IMR-90 (cell line): ENCODE results near the gene PIAS1. TPM values are rescaled to one million over a fixed set of nuclear protein-coding genes. Genes with fewer than 3 reads are reported as not detected.

Experiments
- ATAC-seq: fragments of 200-7000 bp; cut with Tn5 transposase; 2 replicates; pipeline ENCODE4 v1.9.1; 2020; ENCODE audit warnings: low read depth, mild to moderate bottlenecking, moderate library complexity
- BruUV-seq: library from RNA; stranded (reverse); fragments of 400-500 nt; replicated peaks from 2 replicates; lab custom pipeline; 2021; lab: Mats Ljungman, UMichigan
- CTCF ChIA-PET: fragments of 300-600 bp; formaldehyde crosslinking; extraction: SDS; loops from one replicate; lab custom pipeline; 2021; ENCODE audit warnings: antibody characterized with exemption; lab: Yijun Ruan, JAX
- POLR2A ChIA-PET: fragments of 300-600 bp; sonication (Branson Sonifier 250); formaldehyde crosslinking; loops from one replicate; lab custom pipeline; 2022; ENCODE audit warnings: antibody characterized with exemption; ENCODE audit not compliant: unreplicated experiment; lab: Charles Lee
- DNase-seq: peaks from one replicate; pipeline ENCODE4 v3.0.0; 2013
- H2AFZ ChIP-seq: replicated peaks from 2 replicates; pipeline ENCODE3; 2013; ENCODE audit warnings: low read length, mild to moderate bottlenecking; ENCODE audit not compliant: poor library complexity
- H2AK5ac ChIP-seq: 2 replicates; pipeline ENCODE4 v1.6.1; 2013; ENCODE audit warnings: low read depth, low read length, inconsistent platforms
- H2AK9ac ChIP-seq: replicated peaks from 2 replicates; pipeline ENCODE3; 2013; ENCODE audit warnings: mild to moderate bottlenecking, low read depth, low read length, moderate library complexity; ENCODE audit not compliant: poor library complexity
- H2BK120ac ChIP-seq: 2 replicates; pipeline ENCODE4 v1.6.1; 2013; ENCODE audit warnings: low read depth, low read length, inconsistent platforms
- H2BK15ac ChIP-seq: 3 replicates; pipeline ENCODE4 v1.6.1; 2013; ENCODE audit warnings: low read depth, low read length, inconsistent platforms
- H2BK20ac ChIP-seq: 2 replicates; pipeline ENCODE4 v1.6.1; 2013; ENCODE audit warnings: low read depth, mild to moderate bottlenecking, inconsistent platforms, low read length, moderate library complexity
- H2BK5ac ChIP-seq: 2 replicates; pipeline ENCODE4 v1.6.1; 2013; ENCODE audit warnings: mild to moderate bottlenecking, low read depth, low read length, inconsistent platforms; ENCODE audit not compliant: poor library complexity, severe bottlenecking
- H3K14ac ChIP-seq: replicated peaks from 2 replicates; pipeline ENCODE4 v1.6.1; 2013; ENCODE audit warnings: low read depth, low read length, inconsistent platforms
- H3K18ac ChIP-seq: 2 replicates; pipeline ENCODE4 v1.6.1; 2013; ENCODE audit warnings: low read depth, low read length, control low read depth
- H3K23ac ChIP-seq: 2 replicates; pipeline ENCODE4 v1.6.1; 2013; ENCODE audit warnings: low read depth, low read length, inconsistent platforms
- H3K27ac ChIP-seq: 2 replicates; pipeline ENCODE4 v1.5.1; 2013; ENCODE audit warnings: mild to moderate bottlenecking, control low read depth, low read length; ENCODE audit not compliant: insufficient read depth
- H3K27me3 ChIP-seq: 2 replicates; pipeline ENCODE4 v1.6.1; 2013; ENCODE audit warnings: low read length; ENCODE audit not compliant: control insufficient read depth, insufficient read depth
- H3K36me3 ChIP-seq: 2 replicates; pipeline ENCODE4 v1.6.1; 2013; ENCODE audit warnings: low read length, mixed read lengths; ENCODE audit not compliant: control insufficient read depth, insufficient read depth
- H3K4ac ChIP-seq: 2 replicates; pipeline ENCODE4 v1.6.1; 2013; ENCODE audit warnings: low read depth, low read length, inconsistent platforms
- H3K4me1 ChIP-seq: 2 replicates; pipeline ENCODE4 v1.6.1; 2013; ENCODE audit warnings: low read length, mixed read lengths; ENCODE audit not compliant: control insufficient read depth, insufficient read depth
- H3K4me2 ChIP-seq: 2 replicates; pipeline ENCODE4 v1.6.1; 2013; ENCODE audit warnings: low read depth, mild to moderate bottlenecking, control low read depth, low read length, moderate library complexity
- H3K4me3 ChIP-seq: 2 replicates; pipeline ENCODE4 v1.5.1; 2013; ENCODE audit warnings: low read depth, mild to moderate bottlenecking, control low read depth, low read length, moderate library complexity; ENCODE audit not compliant: insufficient read depth
- H3K56ac ChIP-seq: 2 replicates; pipeline ENCODE4 v1.6.1; 2013; ENCODE audit warnings: low read length, inconsistent platforms; ENCODE audit not compliant: insufficient read depth; ENCODE audit errors: extremely low read depth
- H3K79me1 ChIP-seq, 2 experiments: 2 replicates each; pipeline ENCODE4 v1.6.1; 2013; ENCODE audit warnings: low read length in 2 of 2, inconsistent platforms in 1 of 2, low read depth in 1 of 2
- H3K9ac ChIP-seq: 2 replicates; pipeline ENCODE4 v1.6.1; 2013; ENCODE audit warnings: low read depth, low read length, control low read depth
- H3K9me1 ChIP-seq: 2 replicates; pipeline ENCODE4 v1.6.1; 2013; ENCODE audit warnings: low read length, inconsistent platforms; ENCODE audit not compliant: insufficient read depth
- H3K9me3 ChIP-seq: 2 replicates; pipeline ENCODE4 v1.6.1; 2013; ENCODE audit warnings: low read length; ENCODE audit not compliant: control insufficient read depth, insufficient read depth
- H4K20me1 ChIP-seq: 2 replicates; pipeline ENCODE4 v1.6.1; 2013; ENCODE audit warnings: low read length, inconsistent platforms; ENCODE audit not compliant: insufficient read depth
- H4K5ac ChIP-seq: 2 replicates; pipeline ENCODE4 v1.6.1; 2013; ENCODE audit warnings: mild to moderate bottlenecking, low read depth, low read length, control low read depth
- H4K8ac ChIP-seq, 2 experiments: 2 replicates each; pipeline ENCODE4 v1.6.1; 2013; ENCODE audit warnings: low read depth in 2 of 2, low read length in 2 of 2, control low read depth in 1 of 2, inconsistent platforms in 1 of 2
- H4K91ac ChIP-seq: 2 replicates; pipeline ENCODE4 v1.6.1; 2013; ENCODE audit warnings: low read depth, low read length, inconsistent platforms; ENCODE audit not compliant: insufficient read depth
- MAFK ChIP-seq: IDR thresholded peaks from 2 replicates; pipeline ENCODE4 v1.6.1; 2012; ENCODE audit warnings: low read depth, low read length, improper control_type of control experiment
- RAD21 ChIP-seq: IDR thresholded peaks from 2 replicates; pipeline ENCODE4 v1.6.1; 2012; ENCODE audit warnings: low read length, improper control_type of control experiment
- RCOR1 ChIP-seq: IDR thresholded peaks from 2 replicates; pipeline ENCODE4 v1.6.1; 2012; ENCODE audit warnings: mild to moderate bottlenecking, low read length, improper control_type of control experiment; ENCODE audit not compliant: insufficient replicate concordance
- WGBS, 2 experiments: methylation state at CpG; one replicate each; pipeline versions ENCODE4 v1.1.5 to v1.1.7; 2013; ENCODE audit warnings: missing lambda C conversion rate in 2 of 2; ENCODE audit not compliant: insufficient read length in 1 of 2; ENCODE audit errors: extremely low coverage in 2 of 2; 5-methylcytosine and 5-hydroxymethylcytosine counted together
- dilution Hi-C: fragments of 300-500 bp; cut with HindIII; formaldehyde crosslinking; loops from one replicate; pipeline ENCODE4 v1.14.3; 2018; ENCODE audit warnings: low sequenced_read_pairs; ENCODE audit not compliant: unreplicated experiment
- in situ Hi-C: fragments of 300-500 bp; cut with MboI; formaldehyde crosslinking; loops from 3 replicates; pipeline ENCODE4 v1.14.3; 2019; ENCODE audit warnings: low sequenced_read_pairs, inconsistent platforms, mixed read lengths
- intact Hi-C: fragments of 100-400 bp; cut with micrococcal nuclease; formaldehyde crosslinking; loops from 2 replicates; pipeline ENCODE4 v1.10.0; 2022
- polyA plus RNA-seq, 3 experiments: library from polyadenylated mRNA; depleted of rRNA; stranded (reverse); fragments of >200 nt; gene quantifications; 2 replicates each; pipeline ENCODE4 v1.2.3, GENCODE V29; 2012; ENCODE audit warnings: low replicate concordance in 1 of 3
- total RNA-seq: library from RNA; depleted of rRNA; stranded (reverse); fragments of >200 nt; gene quantifications from 2 replicates; pipeline ENCODE4 v1.2.3, GENCODE V29; 2012; rRNA removed

PIAS1 gene
- total and polyA plus RNA-seq, 2 of the 4 experiments (the other 2 are of a cell fraction) = 20.0 to 63.6 TPM

GRCh38 chr15:68241088-68241935, 187.2 kb downstream of the PIAS1 start:
- no peaks in the 10 kb centered on the region; the same call in 1 of the 2 replicates for H3K4me1 ChIP-seq
- H2AFZ ChIP-seq = no peak overlapping the region
- no peak overlapping the region for H2BK20ac ChIP-seq
- no peak overlapping the region for H3K4ac ChIP-seq
- TF ChIP-seq MAFK (peak; percentile 80), RCOR1 (no peak), RAD21 (no peak)
- no peak overlapping the region for H2BK5ac ChIP-seq
- no peak overlapping the region for H4K8ac ChIP-seq
- dilution Hi-C loops (no loop called here), in situ Hi-C loops (no loop called here), intact Hi-C loops (loop anchor here (5.0 kb wide), 1 partner anchor 496 kb away; no protein-coding TSS in a partner anchor)
- H3K9me1 ChIP-seq = no peaks in the 10 kb centered on the region
- H2BK15ac ChIP-seq = no peak overlapping the region
- H4K20me1 ChIP-seq = no peaks in the 10 kb centered on the region
- WGBS, 2 experiments = 83% methylated on average over 1 of the region's 5 CpGs; no CpG with 5 or more reads in 1 of the 2 experiments
- H2BK120ac ChIP-seq = no peak overlapping the region
- peaks cover 4% of the 10 kb centered on the region for H3K9me3 ChIP-seq
- no peak overlapping the region for H3K27ac ChIP-seq
- H3K4me3 ChIP-seq = no peak overlapping the region
- H2AK5ac ChIP-seq = no peak overlapping the region
- no peak overlapping the region for H3K56ac ChIP-seq
- no peak overlapping the region for H4K5ac ChIP-seq
- no TSS peak for BruUV-seq
- CTCF ChIA-PET = no interaction called here
- DNase-seq (no peak), ATAC-seq (peak; percentile 57; the same call in 1 of the 2 replicates)
- H3K14ac ChIP-seq = no peak overlapping the region
- H2AK9ac ChIP-seq = no peak overlapping the region
- no peaks in the 10 kb centered on the region for H3K27me3 ChIP-seq
- POLR2A ChIA-PET = no interaction called here
- H3K18ac ChIP-seq = no peak overlapping the region
- H3K9ac ChIP-seq = no peak overlapping the region
- H4K91ac ChIP-seq = no peak overlapping the region
- no peak overlapping the region for H3K4me2 ChIP-seq
- no peaks in the 10 kb centered on the region for H3K79me1 ChIP-seq
- H3K23ac ChIP-seq = no peak overlapping the region
- no peaks in the 10 kb centered on the region for H3K36me3 ChIP-seq

Other genes with a start within 250 kb of the PIAS1 start
- gene SKOR1, start 228.8 kb upstream of the PIAS1 start, total RNA-seq = not detected in 2 replicates
- gene SKOR1, start 228.8 kb upstream of the PIAS1 start, polyA plus RNA-seq (2012; rRNA removed) = 0.03 and 0.06 TPM in 2 replicates
- not detected in 2 replicates for gene RNU6-1, start 214.3 kb upstream of the PIAS1 start, total RNA-seq
- not detected in 2 replicates for gene RNU6-1, start 214.3 kb upstream of the PIAS1 start, polyA plus RNA-seq (2012; rRNA removed)
- 0.36 and 0.56 TPM in 2 replicates for gene CALML4, start 151.0 kb downstream of the PIAS1 start, total RNA-seq
- 0.89 and 1.3 TPM in 2 replicates for gene CALML4, start 151.0 kb downstream of the PIAS1 start, polyA plus RNA-seq (2012; rRNA removed)
- 5.3 and 6.5 TPM in 2 replicates for gene CLN6, start 175.4 kb downstream of the PIAS1 start, total RNA-seq
- gene CLN6, start 175.4 kb downstream of the PIAS1 start, polyA plus RNA-seq (2012; rRNA removed) = 31.9 and 33.8 TPM in 2 replicates
- 47.2 and 51.4 TPM in 2 replicates for gene FEM1B, start 223.4 kb downstream of the PIAS1 start, total RNA-seq
- 16.2 and 16.9 TPM in 2 replicates for gene FEM1B, start 223.4 kb downstream of the PIAS1 start, polyA plus RNA-seq (2012; rRNA removed)